Endothelial cell of umbilical vein (primary cell): ENCODE data around the gene CACNA1A. TPM values are rescaled to one million over a fixed set of nuclear protein-coding genes. Genes with fewer than 3 reads are reported as not detected.
A peak's percentile ranks its signal among the peaks of the same experiment; 100 is the strongest.

Source experiments
- BruUV-seq: library from RNA; stranded (reverse); fragments of 400-500 nt; replicated peaks from 2 replicates; lab custom pipeline; 2021; lab: Mats Ljungman, UMichigan
- CTCF ChIA-PET: fragments of 300-600, 350-600 bp; sonication (Branson Sonifier 250); formaldehyde crosslinking; loops from one replicate; lab custom pipeline; 2021; ENCODE audit warnings: antibody characterized with exemption, inconsistent platforms; lab: Charles Lee
- POLR2A ChIA-PET: fragments of 300-600, 350-600 bp; sonication (Branson Sonifier 250); formaldehyde crosslinking; loops from one replicate; lab custom pipeline; 2021; ENCODE audit warnings: antibody characterized with exemption, inconsistent platforms; lab: Charles Lee
- DNase-seq: peaks from one replicate; pipeline ENCODE4 v3.0.0-alpha.2; 2011; ENCODE audit warnings: low read depth, low spot score
- FAIRE-seq: peaks from 2 replicates; lab custom pipeline; 2011; peaks lifted over from hg19 to GRCh38; lab: Jason Lieb, UNC
- H2AFZ ChIP-seq: 2 replicates; pipeline ENCODE4 v1.6.0; 2012; ENCODE audit warnings: low read depth, low read length, control low read depth, inconsistent platforms
- H3K27ac ChIP-seq: 2 replicates; pipeline ENCODE4 v1.5.1; 2011; ENCODE audit warnings: low read depth, mild to moderate bottlenecking, control low read depth, low read length, moderate library complexity; ENCODE audit not compliant: insufficient read depth
- H3K27me3 ChIP-seq, 2 experiments: 2 replicates each; pipeline versions ENCODE4 v1.6.0 to v1.6.1; 2011; ENCODE audit warnings: low read length in 2 of 2, mixed read lengths in 1 of 2; ENCODE audit not compliant: control insufficient read depth in 2 of 2, insufficient read depth in 2 of 2
- H3K36me3 ChIP-seq, 2 experiments: 2 replicates in 1 of 2; 3 replicates in 1 of 2; pipeline ENCODE4 v1.5.1; 2011; ENCODE audit warnings: low read length in 2 of 2, mild to moderate bottlenecking in 1 of 2, moderate library complexity in 1 of 2; ENCODE audit not compliant: control insufficient read depth in 2 of 2, insufficient read depth in 2 of 2; ENCODE audit errors: extremely low read depth in 1 of 2
- H3K4me1 ChIP-seq: 3 replicates; pipeline ENCODE4 v1.5.1; 2011; ENCODE audit warnings: mild to moderate bottlenecking, low read length; ENCODE audit not compliant: control insufficient read depth, insufficient read depth; ENCODE audit errors: extremely low read depth
- H3K4me2 ChIP-seq: 2 replicates; pipeline ENCODE4 v1.6.1; 2011; ENCODE audit warnings: low read length, control low read depth, mixed read lengths; ENCODE audit not compliant: insufficient read depth
- H3K4me3 ChIP-seq, 3 experiments: fragments of 200-600 bp in 1 of 3; sonication (generic), shearing (Covaris generic) in 1 of 3; replicated peaks in 1 of 3; 2 replicates each; pipeline ENCODE4 v1.5.1; 2011 to 2016; ENCODE audit warnings: control low read depth in 3 of 3, low read length in 3 of 3, mild to moderate bottlenecking in 2 of 3, inconsistent platforms in 1 of 3, low read depth in 1 of 3, moderate library complexity in 1 of 3; ENCODE audit not compliant: insufficient read depth in 1 of 3
- H3K79me2 ChIP-seq: 2 replicates; pipeline ENCODE4 v1.6.0; 2012; ENCODE audit warnings: low read length, inconsistent platforms; ENCODE audit not compliant: control insufficient read depth, insufficient read depth
- H3K9ac ChIP-seq: replicated peaks from 2 replicates; pipeline ENCODE3; 2011; ENCODE audit warnings: low read length, control low read depth; ENCODE audit not compliant: insufficient read depth; ENCODE audit errors: extremely low read depth
- H3K9me1 ChIP-seq: replicated peaks from 3 replicates; pipeline ENCODE4 v1.6.0; 2011; ENCODE audit warnings: mild to moderate bottlenecking, low read length; ENCODE audit not compliant: control insufficient read depth, insufficient read depth; ENCODE audit errors: extremely low read depth
- H3K9me3 ChIP-seq: replicated peaks from 2 replicates; pipeline ENCODE4 v1.5.1; 2012; ENCODE audit warnings: low read length, inconsistent platforms; ENCODE audit not compliant: control insufficient read depth, insufficient read depth
- H4K20me1 ChIP-seq: replicated peaks from 2 replicates; pipeline ENCODE3; 2011; ENCODE audit warnings: mild to moderate bottlenecking, low read length; ENCODE audit not compliant: control insufficient read depth, insufficient read depth; ENCODE audit errors: extremely low read depth
- CTCF ChIP-seq, 2 donors: IDR thresholded peaks; 1 replicate in 1 of 2; 2 replicates in 1 of 2; pipeline ENCODE4 v1.5.1; 2011; ENCODE audit warnings: low read length in 2 of 2, mild to moderate bottlenecking in 2 of 2, moderate library complexity in 2 of 2, control low read depth in 1 of 2, inconsistent platforms in 1 of 2, low read depth in 1 of 2; ENCODE audit not compliant: insufficient read depth in 1 of 2; ENCODE audit errors: extremely low read depth in 1 of 2
- EZH2 ChIP-seq: IDR thresholded peaks from 2 replicates; pipeline ENCODE4 v1.6.1; 2012; ENCODE audit warnings: borderline replicate concordance, low read depth, mild to moderate bottlenecking, moderate library complexity, low read length, inconsistent platforms; ENCODE audit not compliant: severe bottlenecking
- FOS ChIP-seq: IDR thresholded peaks from 2 replicates; pipeline ENCODE4 v1.6.1; 2011; ENCODE audit warnings: mild to moderate bottlenecking, low read length, moderate library complexity, borderline replicate concordance; ENCODE audit not compliant: insufficient read depth
- GATA2 ChIP-seq: IDR thresholded peaks from 2 replicates; pipeline ENCODE4 v1.7.0; 2011; ENCODE audit warnings: low read depth, mild to moderate bottlenecking, moderate library complexity, mixed read lengths, low read length; ENCODE audit not compliant: insufficient read length, insufficient read depth
- JUN ChIP-seq: IDR thresholded peaks from 2 replicates; pipeline ENCODE4 v1.6.1; 2011; ENCODE audit warnings: borderline replicate concordance, low read depth; ENCODE audit not compliant: insufficient read length, insufficient read depth
- MAX ChIP-seq: IDR thresholded peaks from 2 replicates; pipeline ENCODE4 v1.6.1; 2011; ENCODE audit not compliant: insufficient read depth, insufficient read length
- MYC ChIP-seq: IDR thresholded peaks from one replicate; pipeline ENCODE4 v1.6.1; 2011; ENCODE audit warnings: mild to moderate bottlenecking, low read depth, low read length
- POLR2A ChIP-seq: IDR thresholded peaks from 2 replicates; pipeline ENCODE4 v1.6.1; 2012; ENCODE audit warnings: low read depth, mild to moderate bottlenecking, control low read depth, low read length
- POLR2AphosphoS5 ChIP-seq: IDR thresholded peaks from 2 replicates; pipeline ENCODE4 v1.6.1; 2012; ENCODE audit warnings: low read depth, mild to moderate bottlenecking, control low read depth, low read length, moderate library complexity; ENCODE audit not compliant: insufficient read depth
- dilution Hi-C: fragments of 300-500 bp; cut with MboI; formaldehyde crosslinking; loops from one replicate; pipeline ENCODE4 v1.15.0; 2019; ENCODE audit warnings: low sequenced_read_pairs; ENCODE audit not compliant: extremely low pct_ligation_motif_present
- intact Hi-C: fragments of 100-400 bp; cut with micrococcal nuclease; formaldehyde crosslinking; loops from one replicate; pipeline ENCODE4 v1.10.0; 2022
- polyA plus RNA-seq, 4 experiments: library from polyadenylated mRNA; depleted of rRNA in 3 of 4; stranded (reverse) in 3 of 4; unstranded in 1 of 4; fragments of >200 nt; gene quantifications; 2 replicates each; pipeline versions ENCODE4 v1.2.1 to v1.2.3, GENCODE V29; 2011 to 2012; ENCODE audit warnings: missing spikeins in 1 of 4
- total RNA-seq: library from RNA; stranded (reverse); gene quantifications from 2 replicates; pipeline ENCODE4 v1.2.3, GENCODE V29; 2021

The CACNA1A gene
- total and polyA plus RNA-seq, 2 donors (not counting 3 experiments of a cell fraction or from before 2014, with no cell fraction given): 0.17 to 0.38 TPM

- Histone ChIP-seq H3K9me1 (no peaks in the 10 kb centered on the region), H3K36me3 (no peaks in the 10 kb centered on the region), H3K9ac (no peak overlapping the region), H4K20me1 (no peaks in the 10 kb centered on the region), H3K9me3 (no peaks in the 10 kb centered on the region), H3K4me3 (no peak overlapping the region), H3K4me1 (peaks cover 10% of the 10 kb centered on the region), H3K27me3 (no peaks in the 10 kb centered on the region), H3K27ac (no peak overlapping the region), H3K79me2 (no peaks in the 10 kb centered on the region), H2AFZ (no peak overlapping the region), H3K4me2 (no peak overlapping the region)
- intact Hi-C loops: loop anchor here (1.0 kb wide), 2 partner anchors 65 to 154 kb away; no protein-coding TSS in a partner anchor
- POLR2A ChIA-PET: no interaction called here
- BruUV-seq: no TSS peak
- DNase-seq (peak; percentile 39), FAIRE-seq (peak; percentile 65)
- TF ChIP-seq POLR2AphosphoS5: no peak
- peak; percentile 76 to 84 for TF ChIP-seq CTCF (IDR thresholded peaks at IDR 0.05; ENCODE audit: extremely low read depth in 1 of 2, insufficient read depth in 1 of 2, low read depth in 1 of 2, low read length in 2 of 2)
- CTCF ChIA-PET: interaction anchor here (0.8 to 6.2 kb wide), 7 partner anchors 11 to 158 kb away, joined by 3 to 44 read pairs (median 5); no protein-coding TSS in a partner anchor
- dilution Hi-C loops: no loop called here
These were observed 75.3 kb downstream of the CACNA1A start for GRCh38 chr19:13430790-13431582.

GRCh38 chr19:13429563-13429962, 76.7 kb downstream of the CACNA1A start:
- intact Hi-C loops: loop anchor here (1.0 kb wide), 2 partner anchors 30 to 160 kb away; no protein-coding TSS in a partner anchor
- no peaks in the 10 kb centered on the region for H3K79me2 ChIP-seq
- CTCF ChIA-PET: interaction anchor here (0.8 to 6.2 kb wide), 21 partner anchors 8 to 452 kb away, joined by 3 to 44 read pairs (median 4); no protein-coding TSS in a partner anchor
- TF ChIP-seq EZH2 (no peak), MAX (no peak), FOS (peak; percentile 70), POLR2A (no peak), GATA2 (peak; percentile 87), MYC (no peak), POLR2AphosphoS5 (peak; percentile 45), JUN (peak; percentile 86), CTCF (IDR thresholded peaks at IDR 0.05; ENCODE audit: extremely low read depth in 1 of 2, insufficient read depth in 1 of 2, low read depth in 1 of 2, low read length in 2 of 2) (no peak)
- FAIRE-seq (peak; percentile 84), DNase-seq (peak; percentile 88)
- no peaks in the 10 kb centered on the region for H3K36me3 ChIP-seq
- H3K9me1 ChIP-seq: no peaks in the 10 kb centered on the region
- peaks cover 10% of the 10 kb centered on the region for H3K4me1 ChIP-seq
- H3K9ac ChIP-seq: peak overlapping the region; percentile 0
- dilution Hi-C loops: no loop called here
- no peak overlapping the region for H2AFZ ChIP-seq
- peak overlapping the region; percentile 24 for H3K27ac ChIP-seq
- no peak overlapping the region for H3K4me3 ChIP-seq
- no peaks in the 10 kb centered on the region for H3K9me3 ChIP-seq
- BruUV-seq: no TSS peak
- H4K20me1 ChIP-seq: no peaks in the 10 kb centered on the region
- H3K27me3 ChIP-seq: no peaks in the 10 kb centered on the region
- POLR2A ChIA-PET: no interaction called here
- peak overlapping the region; percentile 25 for H3K4me2 ChIP-seq
